Panc1 (cell line): ENCODE measurements around the gene METTL23. TPM values are rescaled to one million over a fixed set of nuclear protein-coding genes. Genes with fewer than 3 reads are reported as not detected.

ENCODE experiments used
- ATAC-seq: fragments of 200-7000 bp; cut with Tn5 transposase; 2 replicates; pipeline ENCODE4 v1.9.1; 2020; ENCODE audit warnings: mild to moderate bottlenecking, moderate library complexity
- BruUV-seq: library from RNA; stranded (reverse); fragments of 400-500 nt; replicated peaks from 2 replicates; lab custom pipeline; 2021; lab: Mats Ljungman, UMichigan
- CTCF ChIA-PET: fragments of 300-600 bp; sonication (Branson Sonifier 250); formaldehyde crosslinking; loops from one replicate; lab custom pipeline; 2022; ENCODE audit warnings: antibody characterized with exemption; lab: Charles Lee
- POLR2A ChIA-PET: fragments of 300-600 bp; sonication (Branson Sonifier 250); formaldehyde crosslinking; loops from one replicate; lab custom pipeline; 2022; ENCODE audit warnings: antibody characterized with exemption; lab: Charles Lee
- DNase-seq: peaks from one replicate; pipeline ENCODE4 v3.0.0-alpha.2; 2010; ENCODE audit warnings: low read depth, low spot score
- H3K27ac ChIP-seq: 2 replicates; pipeline ENCODE4 v1.5.1; 2011; ENCODE audit warnings: mild to moderate bottlenecking, low read length, inconsistent platforms
- H3K27me3 ChIP-seq: fragments of 200-500 bp; sonication (Bioruptor generic); 2 replicates; pipeline ENCODE4 v1.6.0; 2014; ENCODE audit warnings: low read length, inconsistent platforms; ENCODE audit not compliant: control insufficient read depth, insufficient read depth
- H3K36me3 ChIP-seq: fragments of 200-500 bp; sonication (Bioruptor generic); 2 replicates; pipeline ENCODE4 v1.5.1; 2014; ENCODE audit warnings: inconsistent platforms, mild to moderate bottlenecking, low read length, moderate library complexity; ENCODE audit not compliant: control insufficient read depth, insufficient read depth
- H3K4me1 ChIP-seq: 2 replicates; pipeline ENCODE4 v1.5.1; 2011; ENCODE audit warnings: inconsistent platforms, mild to moderate bottlenecking, low read length, moderate library complexity; ENCODE audit not compliant: control insufficient read depth, insufficient read depth
- H3K4me3 ChIP-seq, 2 experiments: 2 replicates each; pipeline ENCODE4 v1.5.1; 2011 to 2012; ENCODE audit warnings: low read depth in 2 of 2, low read length in 2 of 2, mild to moderate bottlenecking in 2 of 2, inconsistent platforms in 1 of 2, moderate library complexity in 1 of 2
- H3K9me3 ChIP-seq: fragments of 200-500 bp; sonication (Bioruptor generic); 2 replicates; pipeline ENCODE4 v1.5.1; 2014; ENCODE audit warnings: low read depth, mild to moderate bottlenecking, inconsistent platforms, low read length, moderate library complexity; ENCODE audit not compliant: control insufficient read depth, insufficient read depth
- CTCF ChIP-seq: fragments of 450-650 bp; IDR thresholded peaks from 2 replicates; pipeline ENCODE4 v1.5.1; 2017; ENCODE audit warnings: mild to moderate bottlenecking
- POLR2AphosphoS5 ChIP-seq: IDR thresholded peaks from 2 replicates; pipeline ENCODE4 v1.6.1; 2012; ENCODE audit warnings: mild to moderate bottlenecking, low read depth, low read length, moderate library complexity
- REST ChIP-seq, 2 experiments: IDR thresholded peaks; 2 replicates each; pipeline ENCODE4 v1.6.1; 2011 to 2012; ENCODE audit warnings: low read depth in 2 of 2, control low read depth in 1 of 2, low read length in 1 of 2, mild to moderate bottlenecking in 1 of 2, moderate library complexity in 1 of 2; ENCODE audit not compliant: insufficient read depth in 1 of 2
- SIN3A ChIP-seq: IDR thresholded peaks from 2 replicates; pipeline ENCODE4 v1.6.1; 2012; ENCODE audit warnings: low read depth, mild to moderate bottlenecking, low read length, moderate library complexity, borderline replicate concordance; ENCODE audit not compliant: insufficient read depth
- TCF7L2 ChIP-seq: IDR thresholded peaks from 2 replicates; pipeline ENCODE4 v1.6.1; 2011; ENCODE audit warnings: mild to moderate bottlenecking, low read depth, low read length, inconsistent platforms
- in situ Hi-C: cut with HindIII; loops from 2 replicates; pipeline ENCODE4 v1.10.0; 2016; ENCODE audit warnings: low sequenced_read_pairs, low pct_unique_long_range_greater_than_20kb
- intact Hi-C: fragments of 100-400 bp; cut with micrococcal nuclease; formaldehyde crosslinking; loops from one replicate; pipeline ENCODE4 v1.10.0; 2022; ENCODE audit not compliant: unreplicated experiment
- total RNA-seq: library from RNA; stranded (reverse); gene quantifications from one replicate; pipeline ENCODE4 v1.2.1, GENCODE V29; 2021; ENCODE audit not compliant: unreplicated experiment

Gene METTL23
- total RNA-seq, 1 experiment from 2014 or later: 42.8 TPM

- POLR2A ChIA-PET: interaction anchor here (0.6 kb wide), 1 partner anchor 18 kb away, joined by 4 read pairs; no protein-coding TSS in a partner anchor
Measured at GRCh38 chr17:76775021-76775600, 48.5 kb downstream of the METTL23 start.

More at GRCh38 chr17:76775021-76775600, 48.5 kb downstream of the METTL23 start:
- no peak for ATAC-seq
- BruUV-seq: no TSS peak
- in situ Hi-C loops: no loop called here
- Histone ChIP-seq H3K27ac (no peak overlapping the region), H3K27me3 (no peaks in the 10 kb centered on the region), H3K9me3 (no peaks in the 10 kb centered on the region), H3K4me3 (no peak overlapping the region), H3K4me1 (no peaks in the 10 kb centered on the region), H3K36me3 (peaks cover 5% of the 10 kb centered on the region; the same call in 1 of the 2 replicates)
- intact Hi-C loops: no loop called here
- no peak for TF ChIP-seq REST (IDR thresholded peaks at IDR 0.05; ENCODE audit: insufficient read depth in 1 of 2, low read depth in 2 of 2, low read length in 1 of 2)
- no peak for TF ChIP-seq SIN3A
- no peak for TF ChIP-seq POLR2AphosphoS5
- no peak for TF ChIP-seq TCF7L2
- no peak for TF ChIP-seq CTCF
- no peak for DNase-seq
- CTCF ChIA-PET: no interaction called here
